ENCODE data around the gene ZNF44. TPM values are rescaled to one million over a fixed set of nuclear protein-coding genes. Genes with fewer than 3 reads are reported as not detected.

The ZNF44 gene
- total RNA-seq, 1 experiment from 2014 or later: 3.6 TPM

- DNase-seq (ENCODE audit: low read depth, low spot score): no peak
- RAD21 ChIA-PET (ENCODE audit: low non-redundant PET in 1 of 2, low total read pairs in 2 of 2, uncharacterized antibody in 2 of 2, unreplicated experiment in 2 of 2): no interaction called here
Measured at GRCh38 chr19:12230751-12231733, 63.6 kb downstream of the ZNF44 start.

More at GRCh38 chr19:12230751-12231733, 63.6 kb downstream of the ZNF44 start:
- no peak overlapping the region for H2AFZ ChIP-seq (ENCODE audit: low read depth, low read length, poor library complexity, severe bottlenecking)
- no peak overlapping the region for H3K9ac ChIP-seq (ENCODE audit: low read length)
- ChIA-PET CTCF (no interaction called here), POLR2A (no interaction called here)
- no TSS peak for BruUV-seq (replicated peaks)
- intact Hi-C loops (cut with micrococcal nuclease): no loop called here
- H3K4me3 ChIP-seq (replicated peaks in 1 of 2; ENCODE audit: low read depth in 1 of 2, low read length in 2 of 2): no peak overlapping the region
- H3K4me1 ChIP-seq (ENCODE audit: control insufficient read depth in 1 of 2, insufficient read depth in 2 of 2, low read length in 2 of 2): no peaks in the 10 kb centered on the region
- no peaks in the 10 kb centered on the region for H3K27me3 ChIP-seq (ENCODE audit: insufficient read depth, low read length)
- no peaks in the 10 kb centered on the region for H4K20me1 ChIP-seq (ENCODE audit: insufficient read depth)
- no peaks in the 10 kb centered on the region for H3K79me2 ChIP-seq (ENCODE audit: insufficient read depth, low read length)
- no peak overlapping the region for H3K27ac ChIP-seq (ENCODE audit: low read depth, low read length)
- H3K9me3 ChIP-seq (ENCODE audit: control insufficient read depth in 1 of 2, insufficient read depth in 1 of 2, low read depth in 1 of 2, low read length in 2 of 2): peaks cover 0 to 5% of the 10 kb centered on the region in 2 experiments; a peak in 1 of 4 replicates
- no peak for ATAC-seq
- TF ChIP-seq, protein P1, sequence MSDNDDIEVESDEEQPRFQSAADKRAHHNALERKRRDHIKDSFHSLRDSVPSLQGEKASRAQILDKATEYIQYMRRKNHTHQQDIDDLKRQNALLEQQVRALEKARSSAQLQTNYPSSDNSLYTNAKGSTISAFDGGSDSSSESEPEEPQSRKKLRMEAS (IDR thresholded peaks at IDR 0.05): no peak
- no peak for TF ChIP-seq ZBTB33 (IDR thresholded peaks at IDR 0.05; ENCODE audit: extremely low read depth, insufficient replicate concordance, low read length)
- no peak for TF ChIP-seq ELF1 (IDR thresholded peaks at IDR 0.05; ENCODE audit: borderline replicate concordance, low read depth)
- TF ChIP-seq ATF3 (IDR thresholded peaks at IDR 0.05): no peak
- TF ChIP-seq POLR2A (IDR thresholded peaks at IDR 0.05; ENCODE audit: borderline replicate concordance, extremely low read depth, insufficient read depth, insufficient read length): no peak
- TF ChIP-seq REST (IDR thresholded peaks at IDR 0.05; ENCODE audit: low read depth): no peak
- TF ChIP-seq POLR2AphosphoS5 (IDR thresholded peaks at IDR 0.05; ENCODE audit: low read depth, low read length): no peak
- TF ChIP-seq RAD21 (IDR thresholded peaks at IDR 0.05; ENCODE audit: low read depth): no peak
- TF ChIP-seq SRF (IDR thresholded peaks at IDR 0.05; ENCODE audit: low read depth): no peak
- TF ChIP-seq SIN3A (IDR thresholded peaks at IDR 0.05; ENCODE audit: low read depth): no peak
- no peak for TF ChIP-seq EZH2 (IDR thresholded peaks at IDR 0.05)
- TF ChIP-seq CBX3 (IDR thresholded peaks at IDR 0.05; ENCODE audit: low read depth): no peak
- TF ChIP-seq ZFX (IDR thresholded peaks at IDR 0.05): no peak
- no peak for TF ChIP-seq JUND (IDR thresholded peaks at IDR 0.05)
- H3K36me3 ChIP-seq (ENCODE audit: control insufficient read depth in 1 of 2, insufficient read depth in 2 of 2, low read length in 2 of 2): no peaks in the 10 kb centered on the region
- H3K4me2 ChIP-seq (ENCODE audit: low read length): no peak overlapping the region
- no peaks in the 10 kb centered on the region for H3K9me2 ChIP-seq (ENCODE audit: insufficient read depth)

All from HCT116 (cell line).